ENCODE results near the gene RGS9.

The RGS9 gene

GRCh38 chr17:65117384-65118035 lies 19.7 kb upstream of the RGS9 start:
- no peak for TF ChIP-seq CTCF (IDR thresholded peaks at IDR 0.05)
- no peak overlapping the region for H3K27ac ChIP-seq

- H3K27ac ChIP-seq: no peak overlapping the region
- TF ChIP-seq CTCF (IDR thresholded peaks at IDR 0.05) (no peak), ZFX (IDR thresholded peaks at IDR 0.05; ENCODE audit: borderline replicate concordance) (no peak)
These were observed 15.8 kb upstream of the RGS9 start for GRCh38 chr17:65121368-65121767.

- H3K27ac ChIP-seq: peak overlapping the region; percentile 74
- TF ChIP-seq CTCF (IDR thresholded peaks at IDR 0.05) (no peak), ZFX (IDR thresholded peaks at IDR 0.05; ENCODE audit: borderline replicate concordance) (no peak)
These were observed 15.0 kb upstream of the RGS9 start for GRCh38 chr17:65121916-65122806.

GRCh38 chr17:65122836-65123756 lies 14.1 kb upstream of the RGS9 start:
- TF ChIP-seq ZFX (IDR thresholded peaks at IDR 0.05; ENCODE audit: borderline replicate concordance) (no peak), CTCF (IDR thresholded peaks at IDR 0.05) (no peak)
- H3K27ac ChIP-seq: peak overlapping the region; percentile 74

- TF ChIP-seq CTCF (IDR thresholded peaks at IDR 0.05) (no peak), ZFX (IDR thresholded peaks at IDR 0.05; ENCODE audit: borderline replicate concordance) (no peak)
- peak overlapping the region; percentile 74 for H3K27ac ChIP-seq
These were observed 13.2 kb upstream of the RGS9 start for GRCh38 chr17:65123757-65124675.

- no peak overlapping the region for H3K27ac ChIP-seq
- TF ChIP-seq CTCF (IDR thresholded peaks at IDR 0.05) (no peak), ZFX (IDR thresholded peaks at IDR 0.05; ENCODE audit: borderline replicate concordance) (no peak)
These were observed 6.3 kb upstream of the RGS9 start for GRCh38 chr17:65130832-65131231.
